ENCODE data around the gene DDX42.

DNA sequence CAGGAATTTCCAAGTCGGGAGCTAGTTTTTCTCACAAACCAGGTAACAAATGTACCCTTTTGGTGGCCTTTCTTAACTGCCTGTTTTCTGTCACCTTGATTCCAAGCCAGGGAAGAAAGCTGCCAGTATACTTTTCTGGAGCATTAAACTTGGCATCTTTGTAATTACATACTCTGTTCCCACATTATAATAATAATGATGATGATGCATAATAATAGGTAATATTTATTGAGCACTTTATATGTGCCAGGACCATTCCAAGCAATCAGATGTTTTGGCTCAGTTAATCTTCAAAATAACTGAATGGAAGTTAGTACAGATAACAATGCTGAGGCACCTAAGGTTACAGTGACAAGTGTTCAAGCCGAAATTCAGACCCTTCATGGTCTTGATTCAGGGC lies 42.2 kb downstream of the DDX42 start:
- TF ChIP-seq, protein P1, sequence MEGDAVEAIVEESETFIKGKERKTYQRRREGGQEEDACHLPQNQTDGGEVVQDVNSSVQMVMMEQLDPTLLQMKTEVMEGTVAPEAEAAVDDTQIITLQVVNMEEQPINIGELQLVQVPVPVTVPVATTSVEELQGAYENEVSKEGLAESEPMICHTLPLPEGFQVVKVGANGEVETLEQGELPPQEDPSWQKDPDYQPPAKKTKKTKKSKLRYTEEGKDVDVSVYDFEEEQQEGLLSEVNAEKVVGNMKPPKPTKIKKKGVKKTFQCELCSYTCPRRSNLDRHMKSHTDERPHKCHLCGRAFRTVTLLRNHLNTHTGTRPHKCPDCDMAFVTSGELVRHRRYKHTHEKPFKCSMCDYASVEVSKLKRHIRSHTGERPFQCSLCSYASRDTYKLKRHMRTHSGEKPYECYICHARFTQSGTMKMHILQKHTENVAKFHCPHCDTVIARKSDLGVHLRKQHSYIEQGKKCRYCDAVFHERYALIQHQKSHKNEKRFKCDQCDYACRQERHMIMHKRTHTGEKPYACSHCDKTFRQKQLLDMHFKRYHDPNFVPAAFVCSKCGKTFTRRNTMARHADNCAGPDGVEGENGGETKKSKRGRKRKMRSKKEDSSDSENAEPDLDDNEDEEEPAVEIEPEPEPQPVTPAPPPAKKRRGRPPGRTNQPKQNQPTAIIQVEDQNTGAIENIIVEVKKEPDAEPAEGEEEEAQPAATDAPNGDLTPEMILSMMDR (IDR thresholded peaks at IDR 0.05), result no peak
- no peak for TF ChIP-seq POLR2A (IDR thresholded peaks at IDR 0.05)
- no peak for TF ChIP-seq POLR2AphosphoS5 (IDR thresholded peaks at IDR 0.05)

Data from prostate gland (tissue), 2 donors.